GM12878 (cell line): ENCODE measurements around the gene CXXC1. TPM values are rescaled to one million over a fixed set of nuclear protein-coding genes. Genes with fewer than 3 reads are reported as not detected.

ENCODE experiments used
- ATAC-seq: fragments of 200-7000 bp; cut with Tn5 transposase; 3 replicates; pipeline ENCODE4 v1.9.1; 2020; ENCODE audit warnings: mild to moderate bottlenecking, moderate library complexity
- BruUV-seq: library from RNA; stranded (reverse); fragments of 400-500 nt; replicated peaks from 2 replicates; lab custom pipeline; 2021; lab: Mats Ljungman, UMichigan
- CTCF ChIA-PET: fragments of 300-600 bp; sonication (Branson Sonifier 250); formaldehyde crosslinking; extraction: SDS; loops from one replicate; lab custom pipeline; 2021; ENCODE audit warnings: inconsistent platforms; lab: Yijun Ruan, JAX
- POLR2A ChIA-PET: fragments of 350-600 bp; formaldehyde crosslinking; extraction: SDS; loops from one replicate; lab custom pipeline; 2021; ENCODE audit warnings: inconsistent platforms; lab: Charles Lee
- RAD21 ChIA-PET: fragments of 300-600 bp; sonication (Branson Sonifier 250); formaldehyde crosslinking; loops from one replicate; lab custom pipeline; 2023; ENCODE audit warnings: antibody characterized with exemption; ENCODE audit not compliant: unreplicated experiment; lab: Charles Lee
- SMC1A ChIA-PET: fragments of 300-600 bp; sonication (Branson Sonifier 250); formaldehyde crosslinking; loops from one replicate; lab custom pipeline; 2023; ENCODE audit not compliant: unreplicated experiment, uncharacterized antibody; lab: Charles Lee
- DNase-seq: peaks from one replicate; pipeline ENCODE4 v3.0.0-alpha.2; 2011; ENCODE audit warnings: low read depth, low spot score
- FAIRE-seq: peaks from 3 replicates; lab custom pipeline; 2011; peaks lifted over from hg19 to GRCh38; lab: Jason Lieb, UNC
- H2AFZ ChIP-seq: 2 replicates; pipeline ENCODE4 v1.6.0; 2011; ENCODE audit warnings: low read depth, low read length, control low read depth; ENCODE audit not compliant: control insufficient read depth
- H3K27ac ChIP-seq: 2 replicates; pipeline ENCODE4 v1.5.1; 2011; ENCODE audit warnings: control low read depth; ENCODE audit not compliant: control insufficient read depth, insufficient read depth
- H3K27me3 ChIP-seq, 2 experiments: replicated peaks in 1 of 2; 2 replicates each; pipeline versions ENCODE4 v1.6.0 to v1.6.1; 2011; ENCODE audit warnings: low read length in 1 of 2; ENCODE audit not compliant: control insufficient read depth in 2 of 2, insufficient read depth in 2 of 2
- H3K36me3 ChIP-seq, 2 experiments: 2 replicates each; pipeline ENCODE4 v1.5.1; 2011; ENCODE audit warnings: low read length in 1 of 2; ENCODE audit not compliant: control insufficient read depth in 2 of 2, insufficient read depth in 2 of 2
- H3K4me1 ChIP-seq: 2 replicates; pipeline ENCODE4 v1.6.1; 2011; ENCODE audit warnings: mild to moderate bottlenecking, low read length, moderate library complexity, mixed read lengths; ENCODE audit not compliant: control insufficient read depth, insufficient read depth
- H3K4me2 ChIP-seq: 2 replicates; pipeline ENCODE4 v1.6.0; 2011; ENCODE audit warnings: control low read depth; ENCODE audit not compliant: control insufficient read depth, insufficient read depth
- H3K4me3 ChIP-seq: fragments of 200-600 bp; sonication (generic); 2 replicates; pipeline ENCODE4 v1.5.1; 2016
- H3K79me2 ChIP-seq: 2 replicates; pipeline ENCODE4 v1.6.0; 2011; ENCODE audit warnings: low read length; ENCODE audit not compliant: control insufficient read depth, insufficient read depth
- H3K9ac ChIP-seq: 2 replicates; pipeline ENCODE4 v1.8.0; 2011; ENCODE audit warnings: low read length, control low read depth, mixed read lengths; ENCODE audit not compliant: control insufficient read depth, insufficient read depth
- H3K9me3 ChIP-seq: replicated peaks from 3 replicates; pipeline ENCODE4 v1.5.1; 2011; ENCODE audit warnings: mild to moderate bottlenecking, low read length; ENCODE audit not compliant: control insufficient read depth, insufficient read depth
- H4K20me1 ChIP-seq: 2 replicates; pipeline ENCODE4 v1.6.0; 2011; ENCODE audit not compliant: control insufficient read depth, insufficient read depth
- ASH2L ChIP-seq: fragments of 300-600, 200-600 bp; sonication (generic); IDR thresholded peaks from 2 replicates; pipeline ENCODE4 v1.6.1; 2017; ENCODE audit warnings: low read depth, mild to moderate bottlenecking, borderline replicate concordance
- BMI1 ChIP-seq: fragments of 450-650 bp; IDR thresholded peaks from 2 replicates; pipeline ENCODE4 v1.6.1; 2016; ENCODE audit warnings: mild to moderate bottlenecking, moderate library complexity, borderline replicate concordance
- EGR1 ChIP-seq, 2 experiments: IDR thresholded peaks; 1 replicate in 1 of 2; 2 replicates in 1 of 2; pipeline ENCODE4 v1.6.1; 2011 to 2012; ENCODE audit warnings: low read depth in 2 of 2, low read length in 2 of 2, borderline replicate concordance in 1 of 2, mild to moderate bottlenecking in 1 of 2, moderate library complexity in 1 of 2
- FOXM1 ChIP-seq: IDR thresholded peaks from 2 replicates; pipeline ENCODE4 v1.6.1; 2012; ENCODE audit warnings: low read depth, mild to moderate bottlenecking, inconsistent platforms, low read length, moderate library complexity
- MYC ChIP-seq: IDR thresholded peaks from 2 replicates; pipeline ENCODE4 v1.6.1; 2011; ENCODE audit warnings: mild to moderate bottlenecking, low read length, moderate library complexity, inconsistent platforms; ENCODE audit not compliant: insufficient read depth, insufficient replicate concordance, insufficient read length, severe bottlenecking
- NBN ChIP-seq: fragments of 450-650 bp; IDR thresholded peaks from 2 replicates; pipeline ENCODE4 v1.6.1; 2016
- NFXL1 ChIP-seq: fragments of 450-650 bp; IDR thresholded peaks from 2 replicates; pipeline ENCODE4 v1.6.1; 2017; ENCODE audit warnings: antibody characterized with exemption, mild to moderate bottlenecking, borderline replicate concordance
- NFYB ChIP-seq: IDR thresholded peaks from 2 replicates; pipeline ENCODE4 v1.6.1; 2011; ENCODE audit warnings: low read depth, mild to moderate bottlenecking, low read length, improper control_type of control experiment, moderate library complexity; ENCODE audit not compliant: insufficient read depth
- RAD51 ChIP-seq: fragments of 450-650 bp; IDR thresholded peaks from 2 replicates; pipeline ENCODE4 v1.6.1; 2016; ENCODE audit warnings: moderate library complexity, mild to moderate bottlenecking, inconsistent platforms
- ZNF274 ChIP-seq: IDR thresholded peaks from one replicate; pipeline ENCODE4 v1.8.0; 2011; ENCODE audit not compliant: insufficient read length, insufficient read depth
- WGBS: methylation state at CpG from one replicate; pipeline ENCODE4 v1.1.6; 2016; ENCODE audit warnings: low lambda C conversion rate; ENCODE audit not compliant: insufficient replicate concordance, insufficient coverage; ENCODE audit errors: missing lambda C conversion rate; 5-methylcytosine and 5-hydroxymethylcytosine counted together
- in situ Hi-C: fragments of 300-500 bp; cut with MboI; formaldehyde crosslinking; loops from 9 replicates; pipeline ENCODE4 v1.14.3; 2018; ENCODE audit warnings: mixed read lengths
- intact Hi-C: fragments of 100-400 bp; cut with micrococcal nuclease; formaldehyde crosslinking; loops from one replicate; pipeline ENCODE4 v1.14.2; 2022; ENCODE audit not compliant: unreplicated experiment
- polyA plus RNA-seq, 11 experiments: library from polyadenylated mRNA; depleted of rRNA in 4 of 11; unstranded in 6 of 11; stranded (reverse) in 5 of 11; fragments of >200 nt; fragmentation: Nextera tagmentation in 4 of 11; fragmentation: Illumina TruSeq in 1 of 11; extraction: Ambion mirVana in 4 of 11; extraction: Trizol in 1 of 11; gene quantifications; 1 replicate in 1 of 11; 2 replicates in 10 of 11; pipeline versions ENCODE4 v1.2.1 to v1.2.3, GENCODE V29; 2011 to 2016; ENCODE audit warnings: inconsistent platforms in 2 of 11, missing spikeins in 2 of 11, low read depth in 1 of 11
- total RNA-seq, 4 experiments: library from RNA; depleted of rRNA in 3 of 4; stranded (reverse); fragments of >200 nt in 3 of 4; fragmentation: Illumina TruSeq in 1 of 4; extraction: Trizol in 1 of 4; gene quantifications; 2 replicates each; pipeline versions ENCODE4 v1.2.1 to v1.2.3, GENCODE V29; 2013 to 2021
- TF ChIP-seq, protein P1 (sequence below): fragments of 150-350 bp; IDR thresholded peaks from 2 replicates; pipeline ENCODE4 v1.6.1; 2016; ENCODE audit warnings: low read depth, low read length
- TF ChIP-seq, protein P2 (sequence below): fragments of 450-650 bp; IDR thresholded peaks from 2 replicates; pipeline ENCODE4 v1.6.1; 2017; ENCODE audit warnings: low read depth, mild to moderate bottlenecking, moderate library complexity
- TF ChIP-seq, protein P3 (sequence below): IDR thresholded peaks from 2 replicates; pipeline ENCODE4 v1.6.1; 2012; ENCODE audit warnings: improper control_type of control experiment, low read depth, low read length; ENCODE audit not compliant: insufficient replicate concordance

CXXC1 gene
- total and polyA plus RNA-seq, 10 of the 15 experiments (the other 5 are each of a cell fraction or from before 2014, with no cell fraction given): 9.2 to 180 (median 93.8) TPM

DNA sequence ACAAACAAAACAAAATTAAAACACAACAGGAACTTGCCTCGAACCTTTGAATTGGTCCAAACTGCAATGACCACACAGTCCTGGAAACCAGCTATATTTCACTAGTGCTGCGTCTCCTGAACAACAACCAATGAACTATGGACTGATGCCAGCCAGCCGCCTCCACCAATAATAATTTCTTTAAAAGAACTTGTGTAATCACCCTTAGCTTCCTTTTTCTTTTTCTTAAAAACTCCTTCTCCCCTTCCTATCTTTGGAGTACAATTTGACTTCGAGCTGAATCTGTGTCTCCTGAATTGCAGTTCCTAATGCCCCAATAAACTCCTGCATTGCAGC is 1.6 kb upstream of the CXXC1 start:
- intact Hi-C loops (loop anchor here (10.0 kb wide), 1 partner anchor 1334 kb away; the partner anchor contains the start of gene SMAD7), in situ Hi-C loops (loop anchor here (10.0 to 25.0 kb wide), 3 partner anchors 66 to 1477 kb away; no protein-coding TSS in a partner anchor)
- Histone ChIP-seq H3K36me3 (peaks cover 2 to 18% of the 10 kb centered on the region in 2 experiments; a peak in 2 of 4 replicates), H3K4me2 (no peak overlapping the region), H3K4me1 (peaks cover 9% of the 10 kb centered on the region), H3K27me3 (no peaks in the 10 kb centered on the region), H3K9me3 (no peaks in the 10 kb centered on the region; the same call in 2 of the 3 replicates), H4K20me1 (no peaks in the 10 kb centered on the region), H3K9ac (no peak overlapping the region), H3K4me3 (no peak overlapping the region), H3K27ac (no peak overlapping the region), H3K79me2 (peaks cover 23% of the 10 kb centered on the region), H2AFZ (no peak overlapping the region)
- DNase-seq (no peak), ATAC-seq (no peak), FAIRE-seq (no peak)
- RAD21 ChIA-PET: interaction anchor here (0.7 to 3.7 kb wide), 7 partner anchors 9 to 67 kb away, joined by 3 to 42 read pairs (median 3); partner anchors contain the start of gene CFAP53
- WGBS: 95% methylated on average over 4 of the region's 4 CpGs
- SMC1A ChIA-PET: interaction anchor here (0.9 to 3.9 kb wide), 12 partner anchors 9 to 85 kb away, joined by 3 to 50 read pairs (median 4); partner anchors contain the start of gene SKA1
- POLR2A ChIA-PET: interaction anchor here (0.6 to 2.1 kb wide), 9 partner anchors 10 to 196 kb away, joined by 3 to 11 read pairs (median 4); partner anchors contain the start of gene SKA1
- no TSS peak for BruUV-seq
- CTCF ChIA-PET: interaction anchor here (0.6 to 3.7 kb wide), 11 partner anchors 9 to 106 kb away, joined by 3 to 39 read pairs (median 4); no protein-coding TSS in a partner anchor
- no peak for TF ChIP-seq EGR1 (IDR thresholded peaks at IDR 0.05; ENCODE audit: borderline replicate concordance in 1 of 2, low read depth in 2 of 2, low read length in 2 of 2)
- TF ChIP-seq MYC: no peak
- TF ChIP-seq ZNF274: no peak
- TF ChIP-seq, protein P1, sequence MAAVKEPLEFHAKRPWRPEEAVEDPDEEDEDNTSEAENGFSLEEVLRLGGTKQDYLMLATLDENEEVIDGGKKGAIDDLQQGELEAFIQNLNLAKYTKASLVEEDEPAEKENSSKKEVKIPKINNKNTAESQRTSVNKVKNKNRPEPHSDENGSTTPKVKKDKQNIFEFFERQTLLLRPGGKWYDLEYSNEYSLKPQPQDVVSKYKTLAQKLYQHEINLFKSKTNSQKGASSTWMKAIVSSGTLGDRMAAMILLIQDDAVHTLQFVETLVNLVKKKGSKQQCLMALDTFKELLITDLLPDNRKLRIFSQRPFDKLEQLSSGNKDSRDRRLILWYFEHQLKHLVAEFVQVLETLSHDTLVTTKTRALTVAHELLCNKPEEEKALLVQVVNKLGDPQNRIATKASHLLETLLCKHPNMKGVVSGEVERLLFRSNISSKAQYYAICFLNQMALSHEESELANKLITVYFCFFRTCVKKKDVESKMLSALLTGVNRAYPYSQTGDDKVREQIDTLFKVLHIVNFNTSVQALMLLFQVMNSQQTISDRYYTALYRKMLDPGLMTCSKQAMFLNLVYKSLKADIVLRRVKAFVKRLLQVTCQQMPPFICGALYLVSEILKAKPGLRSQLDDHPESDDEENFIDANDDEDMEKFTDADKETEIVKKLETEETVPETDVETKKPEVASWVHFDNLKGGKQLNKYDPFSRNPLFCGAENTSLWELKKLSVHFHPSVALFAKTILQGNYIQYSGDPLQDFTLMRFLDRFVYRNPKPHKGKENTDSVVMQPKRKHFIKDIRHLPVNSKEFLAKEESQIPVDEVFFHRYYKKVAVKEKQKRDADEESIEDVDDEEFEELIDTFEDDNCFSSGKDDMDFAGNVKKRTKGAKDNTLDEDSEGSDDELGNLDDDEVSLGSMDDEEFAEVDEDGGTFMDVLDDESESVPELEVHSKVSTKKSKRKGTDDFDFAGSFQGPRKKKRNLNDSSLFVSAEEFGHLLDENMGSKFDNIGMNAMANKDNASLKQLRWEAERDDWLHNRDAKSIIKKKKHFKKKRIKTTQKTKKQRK: no peak
- TF ChIP-seq RAD51: no peak
- TF ChIP-seq BMI1: no peak
- TF ChIP-seq, protein P2, sequence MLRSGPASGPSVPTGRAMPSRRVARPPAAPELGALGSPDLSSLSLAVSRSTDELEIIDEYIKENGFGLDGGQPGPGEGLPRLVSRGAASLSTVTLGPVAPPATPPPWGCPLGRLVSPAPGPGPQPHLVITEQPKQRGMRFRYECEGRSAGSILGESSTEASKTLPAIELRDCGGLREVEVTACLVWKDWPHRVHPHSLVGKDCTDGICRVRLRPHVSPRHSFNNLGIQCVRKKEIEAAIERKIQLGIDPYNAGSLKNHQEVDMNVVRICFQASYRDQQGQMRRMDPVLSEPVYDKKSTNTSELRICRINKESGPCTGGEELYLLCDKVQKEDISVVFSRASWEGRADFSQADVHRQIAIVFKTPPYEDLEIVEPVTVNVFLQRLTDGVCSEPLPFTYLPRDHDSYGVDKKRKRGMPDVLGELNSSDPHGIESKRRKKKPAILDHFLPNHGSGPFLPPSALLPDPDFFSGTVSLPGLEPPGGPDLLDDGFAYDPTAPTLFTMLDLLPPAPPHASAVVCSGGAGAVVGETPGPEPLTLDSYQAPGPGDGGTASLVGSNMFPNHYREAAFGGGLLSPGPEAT: no peak
- TF ChIP-seq, protein P3, sequence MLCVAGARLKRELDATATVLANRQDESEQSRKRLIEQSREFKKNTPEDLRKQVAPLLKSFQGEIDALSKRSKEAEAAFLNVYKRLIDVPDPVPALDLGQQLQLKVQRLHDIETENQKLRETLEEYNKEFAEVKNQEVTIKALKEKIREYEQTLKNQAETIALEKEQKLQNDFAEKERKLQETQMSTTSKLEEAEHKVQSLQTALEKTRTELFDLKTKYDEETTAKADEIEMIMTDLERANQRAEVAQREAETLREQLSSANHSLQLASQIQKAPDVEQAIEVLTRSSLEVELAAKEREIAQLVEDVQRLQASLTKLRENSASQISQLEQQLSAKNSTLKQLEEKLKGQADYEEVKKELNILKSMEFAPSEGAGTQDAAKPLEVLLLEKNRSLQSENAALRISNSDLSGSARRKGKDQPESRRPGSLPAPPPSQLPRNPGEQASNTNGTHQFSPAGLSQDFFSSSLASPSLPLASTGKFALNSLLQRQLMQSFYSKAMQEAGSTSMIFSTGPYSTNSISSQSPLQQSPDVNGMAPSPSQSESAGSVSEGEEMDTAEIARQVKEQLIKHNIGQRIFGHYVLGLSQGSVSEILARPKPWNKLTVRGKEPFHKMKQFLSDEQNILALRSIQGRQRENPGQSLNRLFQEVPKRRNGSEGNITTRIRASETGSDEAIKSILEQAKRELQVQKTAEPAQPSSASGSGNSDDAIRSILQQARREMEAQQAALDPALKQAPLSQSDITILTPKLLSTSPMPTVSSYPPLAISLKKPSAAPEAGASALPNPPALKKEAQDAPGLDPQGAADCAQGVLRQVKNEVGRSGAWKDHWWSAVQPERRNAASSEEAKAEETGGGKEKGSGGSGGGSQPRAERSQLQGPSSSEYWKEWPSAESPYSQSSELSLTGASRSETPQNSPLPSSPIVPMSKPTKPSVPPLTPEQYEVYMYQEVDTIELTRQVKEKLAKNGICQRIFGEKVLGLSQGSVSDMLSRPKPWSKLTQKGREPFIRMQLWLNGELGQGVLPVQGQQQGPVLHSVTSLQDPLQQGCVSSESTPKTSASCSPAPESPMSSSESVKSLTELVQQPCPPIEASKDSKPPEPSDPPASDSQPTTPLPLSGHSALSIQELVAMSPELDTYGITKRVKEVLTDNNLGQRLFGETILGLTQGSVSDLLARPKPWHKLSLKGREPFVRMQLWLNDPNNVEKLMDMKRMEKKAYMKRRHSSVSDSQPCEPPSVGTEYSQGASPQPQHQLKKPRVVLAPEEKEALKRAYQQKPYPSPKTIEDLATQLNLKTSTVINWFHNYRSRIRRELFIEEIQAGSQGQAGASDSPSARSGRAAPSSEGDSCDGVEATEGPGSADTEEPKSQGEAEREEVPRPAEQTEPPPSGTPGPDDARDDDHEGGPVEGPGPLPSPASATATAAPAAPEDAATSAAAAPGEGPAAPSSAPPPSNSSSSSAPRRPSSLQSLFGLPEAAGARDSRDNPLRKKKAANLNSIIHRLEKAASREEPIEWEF: no peak
- no peak for TF ChIP-seq FOXM1
- TF ChIP-seq NFXL1: no peak
- no peak for TF ChIP-seq NFYB
- TF ChIP-seq ASH2L: no peak
- TF ChIP-seq NBN: no peak
- TF ChIP-seq, all 136 proteins: peak for 0
